Astrocyte (in vitro differentiated cells and primary cell): ENCODE measurements around the gene MCF2L. TPM values are rescaled to one million over a fixed set of nuclear protein-coding genes. Genes with fewer than 3 reads are reported as not detected.

Experiments
- DNase-seq: peaks from one replicate; pipeline ENCODE4 v3.0.0-alpha.2; 2010; ENCODE audit warnings: low read depth
- FAIRE-seq: peaks from 2 replicates; lab custom pipeline; 2011; peaks lifted over from hg19 to GRCh38; lab: Jason Lieb, UNC
- H2AFZ ChIP-seq: 2 replicates; pipeline ENCODE4 v1.6.0; 2012; ENCODE audit warnings: low read depth, low read length, inconsistent platforms
- H3K27ac ChIP-seq: 2 replicates; pipeline ENCODE4 v1.5.1; 2011; ENCODE audit warnings: low read depth, low read length, inconsistent platforms
- H3K27me3 ChIP-seq: 2 replicates; pipeline ENCODE4 v1.6.0; 2011; ENCODE audit warnings: low read length, inconsistent platforms; ENCODE audit not compliant: insufficient read depth
- H3K36me3 ChIP-seq: 2 replicates; pipeline ENCODE4 v1.5.1; 2011; ENCODE audit warnings: low read length, inconsistent platforms; ENCODE audit not compliant: insufficient read depth
- H3K4me1 ChIP-seq: 2 replicates; pipeline ENCODE4 v1.5.1; 2011; ENCODE audit warnings: low read length, inconsistent platforms; ENCODE audit not compliant: insufficient read depth
- H3K4me2 ChIP-seq: 2 replicates; pipeline ENCODE4 v1.6.0; 2012; ENCODE audit warnings: low read length, inconsistent platforms
- H3K4me3 ChIP-seq: 2 replicates; pipeline ENCODE4 v1.5.1; 2011; ENCODE audit warnings: low read depth, mild to moderate bottlenecking, low read length, inconsistent platforms; ENCODE audit not compliant: insufficient read depth
- H3K79me2 ChIP-seq: 2 replicates; pipeline ENCODE4 v1.6.0; 2012; ENCODE audit warnings: mild to moderate bottlenecking, low read length, inconsistent platforms; ENCODE audit not compliant: insufficient read depth
- H3K9ac ChIP-seq: 2 replicates; pipeline ENCODE4 v1.6.0; 2012; ENCODE audit warnings: mild to moderate bottlenecking, low read length, inconsistent platforms
- H3K9me3 ChIP-seq: 2 replicates; pipeline ENCODE4 v1.5.1; 2012; ENCODE audit warnings: low read depth, mild to moderate bottlenecking, low read length, inconsistent platforms; ENCODE audit not compliant: insufficient read depth
- H4K20me1 ChIP-seq: 2 replicates; pipeline ENCODE4 v1.6.0; 2012; ENCODE audit warnings: low read length, inconsistent platforms; ENCODE audit not compliant: insufficient read depth
- H3K27ac Mint-ChIP-seq: one replicate; pipeline ENCODE4 v1.8.0; 2021; ENCODE audit warnings: mild to moderate bottlenecking, mixed read lengths; ENCODE audit not compliant: unreplicated experiment
- H3K27me3 Mint-ChIP-seq: one replicate; pipeline ENCODE4 v1.8.0; 2021; ENCODE audit warnings: low read depth, mixed read lengths; ENCODE audit not compliant: unreplicated experiment
- H3K36me3 Mint-ChIP-seq: one replicate; pipeline ENCODE4 v1.8.0; 2021; ENCODE audit warnings: low read depth, mixed read lengths; ENCODE audit not compliant: unreplicated experiment
- H3K4me1 Mint-ChIP-seq: one replicate; pipeline ENCODE4 v1.8.0; 2021; ENCODE audit warnings: low read depth, mixed read lengths; ENCODE audit not compliant: unreplicated experiment
- H3K4me3 Mint-ChIP-seq: one replicate; pipeline ENCODE4 v1.8.0; 2021; ENCODE audit warnings: mild to moderate bottlenecking, moderate library complexity, mixed read lengths; ENCODE audit not compliant: unreplicated experiment
- H3K9me3 Mint-ChIP-seq: one replicate; pipeline ENCODE4 v1.8.0; 2021; ENCODE audit warnings: mild to moderate bottlenecking, mixed read lengths; ENCODE audit not compliant: unreplicated experiment
- CTCF ChIP-seq: IDR thresholded peaks from 2 replicates; pipeline ENCODE4 v1.5.1; 2011; ENCODE audit warnings: low read depth, mild to moderate bottlenecking, inconsistent platforms, low read length, moderate library complexity; ENCODE audit not compliant: insufficient read depth
- EZH2 ChIP-seq: IDR thresholded peaks from 2 replicates; pipeline ENCODE4 v1.6.1; 2012; ENCODE audit warnings: mild to moderate bottlenecking, low read length, inconsistent platforms; ENCODE audit not compliant: insufficient read depth
- total RNA-seq: library from RNA; stranded (reverse); gene quantifications from 2 replicates; pipeline ENCODE4 v1.2.1, GENCODE V29; 2021

The MCF2L gene
- total RNA-seq, 1 donor from 2014 or later: 3.4 TPM

DNA sequence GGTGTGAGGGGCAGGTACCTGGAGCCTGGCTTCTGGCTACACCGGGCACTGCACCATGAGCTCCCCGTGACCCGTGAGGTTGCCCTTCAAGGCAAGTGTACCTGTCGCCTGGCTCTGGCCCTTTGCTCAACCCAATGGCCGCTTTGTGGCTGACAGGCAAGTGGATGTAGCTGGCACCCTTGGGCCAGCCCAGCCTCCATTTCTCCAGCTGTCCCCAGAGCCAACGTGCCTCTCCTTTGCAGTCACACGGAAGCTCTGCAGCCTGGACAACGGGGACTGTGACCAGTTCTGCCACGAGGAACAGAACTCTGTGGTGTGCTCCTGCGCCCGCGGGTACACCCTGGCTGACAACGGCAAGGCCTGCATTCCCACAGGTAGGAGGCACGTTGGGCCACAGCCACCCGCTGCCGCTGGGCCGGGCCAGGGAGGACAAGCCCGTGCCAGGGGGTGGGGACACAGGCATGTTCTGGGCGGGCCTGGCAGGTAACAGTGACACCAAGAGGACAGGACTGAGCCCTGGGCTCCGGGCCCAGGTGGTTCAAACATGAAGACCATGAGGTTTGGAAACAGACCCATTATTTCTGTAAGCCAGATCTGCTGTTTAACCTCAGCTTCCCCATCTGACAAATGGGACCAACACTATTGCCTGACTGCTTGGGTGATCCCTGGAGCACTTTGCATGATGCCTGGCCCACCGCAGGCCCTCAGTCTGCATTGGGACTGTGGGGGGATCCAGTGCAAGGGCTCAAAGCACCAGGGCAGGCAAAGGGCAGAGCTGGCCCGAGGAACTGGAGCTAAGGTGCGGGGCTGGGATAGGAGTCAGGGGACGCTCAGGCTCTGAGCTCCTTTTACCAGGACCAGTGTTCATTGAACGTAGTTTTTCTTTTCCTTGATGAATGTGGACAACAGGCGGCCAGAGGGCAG lies 171.9 kb downstream of the MCF2L start:
- no peak for FAIRE-seq
- H3K27me3 ChIP-seq: peaks cover 7% of the 10 kb centered on the region
- no peak overlapping the region for H3K4me3 Mint-ChIP-seq
- no peaks in the 10 kb centered on the region for H3K79me2 ChIP-seq
- no peaks in the 10 kb centered on the region for H3K9me3 ChIP-seq
- H3K4me2 ChIP-seq: no peak overlapping the region
- peaks cover 3% of the 10 kb centered on the region for H3K9me3 Mint-ChIP-seq
- no peak overlapping the region for H3K9ac ChIP-seq
- DNase-seq: no peak
- no peak for TF ChIP-seq EZH2
- TF ChIP-seq CTCF: no peak
- H3K36me3 Mint-ChIP-seq: no peaks in the 10 kb centered on the region
- H3K36me3 ChIP-seq: no peaks in the 10 kb centered on the region
- H4K20me1 ChIP-seq: no peaks in the 10 kb centered on the region
- no peaks in the 10 kb centered on the region for H3K4me1 Mint-ChIP-seq
- H3K27ac ChIP-seq: no peak overlapping the region
- no peaks in the 10 kb centered on the region for H3K4me1 ChIP-seq
- H2AFZ ChIP-seq: no peak overlapping the region
- peaks cover 16% of the 10 kb centered on the region for H3K27me3 Mint-ChIP-seq
- H3K27ac Mint-ChIP-seq: no peak overlapping the region
- H3K4me3 ChIP-seq: no peak overlapping the region

DNA sequence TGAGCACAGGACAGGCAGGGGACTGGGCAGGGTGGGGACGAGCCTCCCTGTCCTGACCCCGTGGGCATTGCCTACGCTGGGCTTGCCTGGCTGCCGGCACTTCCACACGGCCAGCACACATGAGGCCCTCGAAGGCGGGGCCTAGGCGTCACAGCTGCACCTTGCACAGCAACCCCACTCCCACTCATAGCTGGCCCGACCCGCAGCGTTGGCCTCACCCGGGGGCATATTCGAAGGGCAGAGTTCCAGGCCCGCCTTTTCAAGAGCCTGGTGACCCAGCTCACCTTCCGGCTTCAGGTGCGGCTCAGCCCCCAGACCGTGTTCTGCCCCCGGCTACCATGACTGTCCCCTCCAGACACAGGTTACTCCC lies 172.6 kb downstream of the MCF2L start:
- H3K27me3 Mint-ChIP-seq: peaks cover 17% of the 10 kb centered on the region
- no peaks in the 10 kb centered on the region for H3K4me1 ChIP-seq
- no peak overlapping the region for H3K27ac Mint-ChIP-seq
- H3K4me2 ChIP-seq: no peak overlapping the region
- H2AFZ ChIP-seq: no peak overlapping the region
- no peak overlapping the region for H3K4me3 ChIP-seq
- H3K9me3 Mint-ChIP-seq: peaks cover 3% of the 10 kb centered on the region
- H3K9ac ChIP-seq: no peak overlapping the region
- no peak for FAIRE-seq
- no peak overlapping the region for H3K27ac ChIP-seq
- no peak for TF ChIP-seq CTCF
- TF ChIP-seq EZH2: no peak
- no peaks in the 10 kb centered on the region for H3K79me2 ChIP-seq
- H3K27me3 ChIP-seq: peaks cover 7% of the 10 kb centered on the region
- H3K4me3 Mint-ChIP-seq: no peak overlapping the region
- H3K36me3 Mint-ChIP-seq: no peaks in the 10 kb centered on the region
- no peaks in the 10 kb centered on the region for H3K9me3 ChIP-seq
- no peak for DNase-seq
- no peaks in the 10 kb centered on the region for H4K20me1 ChIP-seq
- no peaks in the 10 kb centered on the region for H3K36me3 ChIP-seq
- H3K4me1 Mint-ChIP-seq: no peaks in the 10 kb centered on the region

GRCh38 chr13:113142876-113143275 lies 173.9 kb downstream of the MCF2L start:
- Histone ChIP-seq H3K4me1 (no peaks in the 10 kb centered on the region), H3K4me3 (no peak overlapping the region), H3K4me2 (no peak overlapping the region), H4K20me1 (no peaks in the 10 kb centered on the region), H3K36me3 (no peaks in the 10 kb centered on the region), H3K9me3 (no peaks in the 10 kb centered on the region), H3K27ac (no peak overlapping the region), H3K79me2 (no peaks in the 10 kb centered on the region), H3K9ac (no peak overlapping the region), H3K27me3 (peaks cover 1% of the 10 kb centered on the region), H2AFZ (no peak overlapping the region)
- no peak for TF ChIP-seq CTCF
- TF ChIP-seq EZH2: no peak
- no peaks in the 10 kb centered on the region for H3K4me1 Mint-ChIP-seq
- no peak overlapping the region for H3K27ac Mint-ChIP-seq
- peaks cover 26% of the 10 kb centered on the region for H3K27me3 Mint-ChIP-seq
- FAIRE-seq (no peak), DNase-seq (no peak)
- no peaks in the 10 kb centered on the region for H3K9me3 Mint-ChIP-seq
- no peak overlapping the region for H3K4me3 Mint-ChIP-seq
- no peaks in the 10 kb centered on the region for H3K36me3 Mint-ChIP-seq
